Progenitor cell of endocrine pancreas (in vitro differentiated cells): ENCODE data around the gene HECTD2. TPM values are rescaled to one million over a fixed set of nuclear protein-coding genes. Genes with fewer than 3 reads are reported as not detected.
A peak's percentile ranks its signal among the peaks of the same experiment; 100 is the strongest.
"Not testable (repeated sequence)": the region's sequence is repeated elsewhere in the genome, so short reads cannot be mapped to it uniquely, and the experiment has no call there.

Source experiments
- DNase-seq: peaks from one replicate; pipeline ENCODE4 v3.0.0; 2021; ENCODE audit warnings: low spot score; ENCODE audit not compliant: unreplicated experiment
- H3K27ac Mint-ChIP-seq: 2 replicates; pipeline ENCODE4 v1.8.0; 2021; ENCODE audit warnings: mild to moderate bottlenecking, moderate library complexity, mixed read lengths
- H3K27me3 Mint-ChIP-seq: 2 replicates; pipeline ENCODE4 v1.8.0; 2021; ENCODE audit warnings: mixed read lengths
- H3K36me3 Mint-ChIP-seq: 2 replicates; pipeline ENCODE4 v1.8.0; 2022; ENCODE audit warnings: mixed read lengths; ENCODE audit not compliant: insufficient read depth
- H3K4me1 Mint-ChIP-seq: 2 replicates; pipeline ENCODE4 v1.8.0; 2021; ENCODE audit warnings: low read depth, mixed read lengths
- H3K4me3 Mint-ChIP-seq: 2 replicates; pipeline ENCODE4 v1.8.0; 2021; ENCODE audit warnings: low read depth, mild to moderate bottlenecking, moderate library complexity, mixed read lengths
- H3K9me3 Mint-ChIP-seq: 2 replicates; pipeline ENCODE4 v1.8.0; 2021; ENCODE audit warnings: low read depth, mixed read lengths
- CTCF ChIP-seq: fragments of 200-600 bp; sonication (generic); IDR thresholded peaks from one replicate; pipeline ENCODE4 v1.5.0; 2021; ENCODE audit warnings: antibody characterized with exemption, mild to moderate bottlenecking; ENCODE audit not compliant: unreplicated experiment
- total RNA-seq: library from RNA; stranded (reverse); gene quantifications from 2 replicates; pipeline ENCODE4 v1.2.1, GENCODE V29; 2021

HECTD2 gene
- total RNA-seq, 1 donor from 2014 or later = 33.1 TPM

GRCh38 chr10:91369978-91370589 lies 40.1 kb upstream of the HECTD2 start:
- TF ChIP-seq CTCF = peak; percentile 41
- H3K4me1 Mint-ChIP-seq, H3K36me3 Mint-ChIP-seq, H3K27me3 Mint-ChIP-seq, H3K27ac Mint-ChIP-seq, H3K9me3 Mint-ChIP-seq, DNase-seq, H3K4me3 Mint-ChIP-seq: not testable (repeated sequence)

DNA sequence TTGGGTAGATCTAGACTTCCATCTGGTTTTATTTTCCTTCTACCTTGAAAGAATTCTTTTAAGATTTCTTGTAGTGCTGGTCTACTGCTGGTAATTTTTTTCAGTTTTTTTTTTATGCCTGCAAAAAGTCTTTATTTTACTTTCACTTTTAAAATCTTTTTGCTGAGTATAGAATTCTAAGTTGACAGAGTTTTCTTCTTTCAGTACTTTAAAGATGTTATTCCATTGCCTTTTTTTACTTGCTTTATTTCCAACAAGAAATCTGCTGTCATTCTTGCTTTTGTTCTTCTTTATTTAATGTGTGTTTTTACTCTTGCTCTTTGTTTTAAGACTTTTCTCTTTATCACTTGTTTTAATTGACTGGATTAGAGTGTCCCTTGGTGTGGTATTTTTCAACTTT lies 36.1 kb upstream of the HECTD2 start:
- peaks cover 7% of the 10 kb centered on the region for H3K9me3 Mint-ChIP-seq
- H3K4me3 Mint-ChIP-seq = no peak overlapping the region
- H3K36me3 Mint-ChIP-seq = no peaks in the 10 kb centered on the region
- H3K27me3 Mint-ChIP-seq = peaks cover 4% of the 10 kb centered on the region
- no peak for TF ChIP-seq CTCF
- H3K27ac Mint-ChIP-seq = no peak overlapping the region
- DNase-seq = no peak
- no peaks in the 10 kb centered on the region for H3K4me1 Mint-ChIP-seq

DNA sequence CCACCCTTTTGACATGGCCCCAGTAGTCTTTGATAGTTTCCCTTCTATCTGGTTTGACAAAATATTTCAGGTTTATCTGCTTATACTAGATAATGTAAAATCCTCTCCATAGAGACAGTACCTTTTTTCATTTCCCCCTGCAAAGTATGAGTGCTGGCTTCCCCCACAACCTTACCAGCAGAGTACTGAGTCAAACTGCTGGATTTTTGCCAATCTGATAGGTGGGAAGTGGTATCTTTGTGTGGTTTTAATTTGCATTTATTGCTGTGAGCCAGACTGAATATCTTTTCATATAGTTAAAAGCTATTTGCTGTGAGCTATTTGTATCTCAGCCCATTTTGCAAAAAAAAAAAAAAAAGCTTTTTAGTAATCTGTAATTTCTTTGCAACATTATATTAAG lies 32.1 kb upstream of the HECTD2 start:
- no peak for DNase-seq
- H3K9me3 Mint-ChIP-seq = peaks cover 7% of the 10 kb centered on the region
- no peak for TF ChIP-seq CTCF
- H3K36me3 Mint-ChIP-seq = no peaks in the 10 kb centered on the region
- H3K4me3 Mint-ChIP-seq = no peak overlapping the region
- H3K27me3 Mint-ChIP-seq = peaks cover under 1% of the 10 kb centered on the region
- peaks cover 7% of the 10 kb centered on the region for H3K4me1 Mint-ChIP-seq
- H3K27ac Mint-ChIP-seq = no peak overlapping the region

DNA sequence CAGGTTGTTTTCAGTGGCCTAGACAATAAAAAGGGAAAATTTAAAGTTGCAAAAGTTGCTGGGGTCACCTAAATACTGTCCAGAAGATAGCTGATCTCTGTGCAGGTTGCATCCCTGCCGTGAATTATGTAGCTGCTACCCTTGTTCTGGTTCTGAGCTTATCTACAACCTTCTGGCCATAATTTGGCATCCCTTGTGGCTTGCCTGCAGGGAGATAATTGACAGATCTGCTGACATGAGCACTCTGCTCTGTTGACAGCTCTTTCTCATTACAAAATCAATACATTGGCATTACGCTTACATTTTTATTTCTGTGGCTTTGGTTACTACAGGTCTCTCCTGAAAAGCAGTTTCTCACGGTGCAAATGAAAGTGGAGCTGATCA lies 29.3 kb upstream of the HECTD2 start:
- Mint-ChIP-seq H3K4me1 (peaks cover 7% of the 10 kb centered on the region), H3K4me3 (no peak overlapping the region), H3K27me3 (peaks cover 14% of the 10 kb centered on the region), H3K27ac (no peak overlapping the region), H3K36me3 (no peaks in the 10 kb centered on the region), H3K9me3 (no peaks in the 10 kb centered on the region)
- DNase-seq = no peak
- TF ChIP-seq CTCF = no peak

- no peak for TF ChIP-seq CTCF
- H3K27me3 Mint-ChIP-seq = peaks cover 16% of the 10 kb centered on the region
- H3K4me3 Mint-ChIP-seq = no peak overlapping the region
- DNase-seq = no peak
- no peaks in the 10 kb centered on the region for H3K9me3 Mint-ChIP-seq
- H3K36me3 Mint-ChIP-seq = no peaks in the 10 kb centered on the region
- peaks cover 7% of the 10 kb centered on the region for H3K4me1 Mint-ChIP-seq
- H3K27ac Mint-ChIP-seq = peak overlapping the region; percentile 63
These were observed 28.8 kb upstream of the HECTD2 start for GRCh38 chr10:91381257-91381891.
